Colon (tissue), 2 donors: ENCODE measurements around the gene MNS1.
"Not testable (repeated sequence)": the region's sequence is repeated elsewhere in the genome, so short reads cannot be mapped to it uniquely, and the experiment has no call there.

Source experiments
- FAIRE-seq: peaks from 2 replicates; lab custom pipeline; 2012; peaks lifted over from hg19 to GRCh38; lab: Jason Lieb, UNC
- donor health status: control.
- donor health status: control.

The MNS1 gene

GRCh38 chr15:56454836-56455235 lies 10.1 kb downstream of the MNS1 start:
- FAIRE-seq: no peak

GRCh38 chr15:56445746-56446145 lies 19.2 kb downstream of the MNS1 start:
- no peak for FAIRE-seq

- no peak for FAIRE-seq
Observed at GRCh38 chr15:56442354-56442753, 22.6 kb downstream of the MNS1 start.

GRCh38 chr15:56440214-56440770 lies 24.6 kb downstream of the MNS1 start:
- no peak for FAIRE-seq

GRCh38 chr15:56432304-56432703 lies 32.6 kb downstream of the MNS1 start:
- no peak for FAIRE-seq

GRCh38 chr15:56428821-56429458 lies 36.0 kb downstream of the MNS1 start:
- FAIRE-seq: peak; percentile 95

GRCh38 chr15:56425976-56426375 lies 39.0 kb downstream of the MNS1 start:
- no peak for FAIRE-seq

- FAIRE-seq: no peak
Observed at GRCh38 chr15:56425276-56425675, 39.7 kb downstream of the MNS1 start.

- peak; percentile 99 for FAIRE-seq
Observed at GRCh38 chr15:56413114-56413733, 51.7 kb downstream of the MNS1 start.

GRCh38 chr15:56411122-56411749 lies 53.7 kb downstream of the MNS1 start:
- FAIRE-seq: no peak

GRCh38 chr15:56410721-56411120 lies 54.2 kb downstream of the MNS1 start:
- FAIRE-seq: no peak

- FAIRE-seq: not testable (repeated sequence)
Observed at GRCh38 chr15:56399209-56399608, 65.7 kb downstream of the MNS1 start.

GRCh38 chr15:56397325-56397724 lies 67.6 kb downstream of the MNS1 start:
- FAIRE-seq: not testable (repeated sequence)

GRCh38 chr15:56394909-56395308 lies 70.0 kb downstream of the MNS1 start:
- no peak for FAIRE-seq

GRCh38 chr15:56393277-56393676 lies 71.7 kb downstream of the MNS1 start:
- FAIRE-seq: no peak

- FAIRE-seq: no peak
Observed at GRCh38 chr15:56390739-56391267, 74.1 kb downstream of the MNS1 start.

GRCh38 chr15:56385908-56386307 lies 79.0 kb downstream of the MNS1 start:
- FAIRE-seq: no peak

GRCh38 chr15:56383010-56383409 lies 81.9 kb downstream of the MNS1 start:
- FAIRE-seq: no peak
